Activated CD4-positive, alpha-beta T cell treated with anti-CD3 and anti-CD28 coated beads for 48 hours (primary cell): ENCODE measurements around the gene LRRC72.
"Not testable (repeated sequence)": the region's sequence is repeated elsewhere in the genome, so short reads cannot be mapped to it uniquely, and the experiment has no call there.

Source experiments
- DNase-seq: peaks from one replicate; pipeline ENCODE4 v3.0.0-alpha.2; 2020

LRRC72 gene

DNA sequence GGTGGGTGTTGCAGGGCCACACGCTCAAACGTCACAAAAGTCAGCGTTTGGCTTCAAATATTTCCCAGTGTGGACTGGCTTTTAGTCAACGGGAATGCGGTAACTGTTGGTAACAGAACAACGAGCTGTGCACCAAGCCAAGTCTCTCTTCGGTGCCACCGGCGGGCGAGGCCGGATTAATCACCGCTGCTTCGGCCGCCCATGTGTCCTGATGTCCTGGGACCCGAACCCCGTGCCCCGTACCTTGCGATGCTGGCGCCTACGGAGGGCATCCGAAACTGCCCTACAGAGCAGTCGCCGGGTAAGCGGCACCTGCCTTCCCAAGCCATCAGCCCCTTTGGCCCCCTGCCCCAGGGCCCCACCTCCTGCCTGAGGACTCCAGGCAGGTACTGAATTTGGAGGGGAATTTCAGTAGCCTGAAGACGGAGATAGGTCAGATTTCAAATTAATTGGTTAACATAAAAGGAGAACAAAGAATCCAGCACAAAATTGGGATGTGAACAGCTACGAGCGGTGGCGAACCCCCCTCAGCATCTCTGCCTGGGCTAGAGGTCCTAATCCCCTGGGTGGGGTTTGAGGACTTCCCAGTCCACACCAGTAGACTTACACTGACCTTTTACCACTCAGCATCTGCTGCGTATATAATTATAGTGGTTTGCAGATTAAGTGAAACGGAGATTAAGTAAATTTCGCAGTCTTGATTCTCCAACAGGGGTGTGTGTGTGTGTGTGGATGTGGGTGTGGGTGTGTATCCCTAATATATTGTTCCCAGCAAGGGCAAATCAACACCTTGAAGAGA is at the start of gene LRRC72:
Gene LRRC72 (plus strand): TSS at position 84 of the 799 bp plus-strand sequence. CDS start 128 bp downstream, at position 212.
- DNase-seq, result no peak

DNA sequence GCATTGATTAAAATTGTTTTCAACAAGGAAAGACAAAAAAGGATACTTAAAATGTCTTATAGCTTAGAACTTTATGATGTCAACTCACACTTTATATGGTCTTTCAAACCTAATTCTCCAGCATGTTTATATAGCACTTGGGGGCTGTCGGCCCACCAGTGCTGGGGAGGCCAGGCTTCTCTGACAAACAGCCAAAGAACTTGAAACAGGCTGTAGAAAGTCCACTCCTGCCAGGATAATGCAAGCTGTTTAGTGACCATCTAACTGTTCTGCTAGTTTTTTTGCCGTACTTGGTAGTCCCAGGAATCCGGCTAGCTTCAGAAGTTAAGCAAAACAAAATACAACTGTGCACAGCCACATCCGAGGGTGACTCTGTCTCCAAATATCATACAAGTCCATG is 47.5 kb upstream of the LRRC72 start:
- no peak for DNase-seq

DNA sequence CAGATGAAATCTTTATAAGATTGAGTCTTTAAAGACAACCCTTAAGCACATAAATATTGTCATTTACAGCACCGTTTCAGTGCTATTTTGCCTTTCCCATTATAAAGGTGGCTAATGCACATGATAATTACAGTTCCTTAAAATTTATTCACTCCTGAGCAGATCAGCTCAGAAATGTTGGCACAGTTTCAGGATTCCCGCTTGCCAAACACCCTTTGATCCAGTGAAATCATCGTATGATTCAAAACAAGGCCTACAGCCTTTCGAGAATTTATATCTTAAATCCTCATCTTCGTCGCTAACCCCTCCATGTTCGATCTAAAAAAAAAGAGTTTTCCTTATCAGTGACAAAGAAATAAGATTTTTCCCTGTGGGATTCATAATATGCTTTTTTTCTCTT is 47.0 kb upstream of the LRRC72 start:
- DNase-seq, result no peak

DNA sequence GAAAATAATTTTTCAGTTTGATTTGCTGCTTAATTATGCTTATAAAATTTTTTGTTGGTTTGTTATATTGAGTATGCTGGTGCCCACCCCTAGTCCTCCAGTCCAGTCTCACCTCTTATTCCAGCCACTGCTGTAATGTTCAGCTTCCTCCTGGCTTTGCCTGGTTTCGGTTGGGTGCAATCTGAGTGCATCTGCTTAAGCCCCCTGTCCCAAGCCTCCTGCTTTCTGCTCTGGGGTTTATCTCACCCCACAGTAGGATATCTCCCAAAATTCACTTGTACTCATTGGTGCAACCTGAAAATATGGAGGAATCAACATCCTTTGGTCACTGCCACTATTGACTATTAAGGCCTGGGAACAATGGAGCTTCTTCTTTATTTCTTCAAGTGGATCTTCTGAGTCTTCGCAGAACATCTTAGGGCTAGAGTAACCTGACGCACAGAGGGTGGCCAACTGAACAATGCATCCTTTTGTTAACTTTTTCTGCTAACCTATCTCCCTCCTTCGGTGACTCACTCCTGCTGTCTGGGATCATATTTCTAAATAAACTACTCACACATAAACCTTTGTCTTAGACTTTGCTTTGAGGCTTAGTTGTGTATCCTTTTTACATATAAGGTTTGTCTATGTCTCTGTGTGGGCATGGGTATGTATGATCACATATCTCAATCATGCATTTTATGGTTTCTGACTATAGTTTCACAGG is 42.0 kb upstream of the LRRC72 start:
- no peak for DNase-seq

DNA sequence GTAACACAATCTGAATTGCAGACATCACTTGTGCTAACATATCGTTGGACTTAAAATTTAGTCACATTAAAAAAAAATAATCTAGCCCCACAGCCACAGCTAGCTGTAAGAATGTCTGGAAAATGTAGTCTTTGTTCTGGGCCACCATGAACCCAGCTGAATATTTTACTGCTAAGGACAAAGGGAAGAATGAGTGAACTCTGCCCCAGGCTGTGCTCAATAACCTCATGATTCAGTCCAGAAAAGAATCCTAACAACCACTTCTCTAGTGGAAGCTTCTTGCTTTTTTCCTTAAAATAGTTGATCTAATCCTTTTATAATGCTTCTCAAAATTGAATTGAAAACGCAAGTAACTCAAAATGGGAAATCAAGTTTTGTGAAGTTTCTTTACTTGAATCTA is 35.5 kb upstream of the LRRC72 start:
- no peak for DNase-seq

DNA sequence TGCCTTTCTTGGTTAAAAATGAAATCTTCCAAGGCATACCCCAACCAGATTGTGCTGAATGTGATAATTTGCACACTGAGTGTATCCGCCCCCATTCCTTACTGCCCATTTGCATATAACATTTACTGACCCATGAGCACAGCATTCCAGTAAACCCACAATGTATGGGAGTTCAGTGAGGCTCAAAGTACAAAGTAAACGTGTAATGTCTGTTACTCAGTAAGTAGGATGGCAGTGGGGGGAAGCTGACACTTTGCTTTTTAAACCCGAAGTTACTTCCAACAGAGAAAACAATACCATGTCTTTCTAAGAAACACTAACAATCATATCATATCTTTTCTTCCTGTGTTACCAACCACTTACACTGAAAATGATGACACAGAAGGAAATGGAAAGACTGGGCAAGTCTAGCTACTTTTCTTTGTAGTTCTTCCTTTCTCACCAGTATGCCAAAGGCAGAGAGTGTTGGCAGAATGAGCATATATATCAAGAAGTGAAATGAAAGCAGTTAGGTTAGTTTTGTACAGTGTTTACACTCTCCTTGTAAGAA is 34.0 kb upstream of the LRRC72 start:
- DNase-seq, result no peak

DNA sequence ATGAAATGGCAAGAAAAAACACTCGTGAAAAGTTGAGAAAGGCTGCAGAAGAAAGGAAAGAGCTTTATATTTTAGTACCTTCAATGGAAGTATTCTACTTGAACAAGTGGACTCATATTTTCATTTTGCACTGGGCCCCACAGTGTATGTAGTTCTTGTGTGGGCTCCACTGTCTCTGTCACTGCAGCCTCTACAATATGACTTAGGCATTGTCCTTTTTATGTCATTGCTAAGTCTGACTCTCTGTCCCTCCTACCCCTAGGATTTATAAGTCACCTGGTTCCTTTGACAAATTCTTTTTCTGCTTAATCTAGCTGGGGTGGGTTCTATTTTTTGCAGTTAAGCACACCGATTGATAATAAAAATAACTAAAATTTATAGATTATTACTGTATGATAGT is 33.4 kb upstream of the LRRC72 start:
- no peak for DNase-seq

DNA sequence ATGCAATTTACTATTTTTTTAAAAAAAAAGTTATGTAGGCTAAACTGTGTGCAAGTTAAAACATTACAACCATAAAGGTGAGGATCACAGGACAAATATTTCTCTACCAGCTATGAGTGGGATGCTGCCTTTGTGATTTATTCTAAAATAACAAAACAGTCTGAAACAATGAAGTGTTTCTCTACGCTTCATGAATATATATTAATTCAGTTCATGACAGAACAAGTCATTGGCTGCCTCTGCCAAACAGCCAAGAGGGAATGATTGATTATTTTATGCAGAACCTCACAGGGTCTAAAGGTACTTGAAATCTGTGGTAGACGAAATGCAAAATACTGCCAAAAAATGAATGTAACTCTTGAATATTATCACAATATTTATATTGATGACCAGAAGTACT is 32.1 kb upstream of the LRRC72 start:
- DNase-seq, result no peak

DNA sequence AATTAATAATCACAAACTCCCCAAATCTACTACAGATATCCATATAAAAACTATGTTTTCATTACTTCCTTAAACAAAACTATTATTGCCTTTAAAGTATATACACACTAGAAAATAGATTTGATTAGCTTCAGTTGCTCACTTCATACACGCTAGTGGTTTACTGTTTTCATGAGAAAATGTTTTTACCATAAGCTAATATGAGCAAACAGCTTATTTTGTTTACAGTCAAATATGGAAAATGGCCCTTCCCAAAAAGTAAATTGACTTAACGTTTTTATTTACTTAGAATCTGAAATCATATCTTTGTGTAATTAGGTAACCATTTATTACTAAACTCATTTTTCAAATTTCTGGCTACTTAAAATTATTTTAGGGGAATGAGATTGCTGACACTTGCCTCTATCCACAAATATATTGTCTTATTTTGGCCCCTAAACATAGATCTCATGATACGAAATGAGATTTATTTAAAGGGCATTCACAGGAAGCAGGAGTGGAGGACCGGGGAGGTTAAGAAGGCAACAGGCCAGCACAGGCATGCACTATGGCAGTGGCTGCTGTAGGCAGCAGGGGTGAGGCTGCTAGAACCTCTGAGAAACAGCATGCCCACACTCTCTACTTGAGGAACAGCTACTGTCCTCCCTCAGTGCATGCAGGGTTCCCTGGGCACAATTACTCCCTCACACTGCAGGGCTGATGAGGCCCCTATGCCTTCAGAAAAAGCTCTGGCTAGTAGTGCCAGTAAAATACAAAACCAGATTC is 31.5 kb upstream of the LRRC72 start:
- DNase-seq, result no peak

DNA sequence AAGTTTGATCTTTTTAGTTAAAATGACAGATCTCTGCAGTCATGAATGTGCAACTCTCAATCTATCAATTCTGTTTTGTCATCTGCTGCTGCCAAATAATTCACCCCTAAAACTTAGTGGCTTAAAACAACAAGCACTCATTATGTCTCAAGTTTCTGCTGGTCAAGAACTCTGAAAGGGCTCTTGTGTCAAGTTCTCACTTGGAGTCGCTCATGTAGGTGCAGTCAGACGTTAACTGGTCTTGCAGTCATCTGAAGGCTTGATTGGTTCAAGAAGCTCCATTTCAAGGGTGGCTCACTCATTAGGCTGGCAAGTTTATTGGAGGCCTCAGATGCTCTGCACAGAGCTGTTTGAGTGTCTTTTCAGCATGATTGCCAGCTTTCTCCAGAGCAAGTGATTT is 28.5 kb upstream of the LRRC72 start:
- no peak for DNase-seq

DNA sequence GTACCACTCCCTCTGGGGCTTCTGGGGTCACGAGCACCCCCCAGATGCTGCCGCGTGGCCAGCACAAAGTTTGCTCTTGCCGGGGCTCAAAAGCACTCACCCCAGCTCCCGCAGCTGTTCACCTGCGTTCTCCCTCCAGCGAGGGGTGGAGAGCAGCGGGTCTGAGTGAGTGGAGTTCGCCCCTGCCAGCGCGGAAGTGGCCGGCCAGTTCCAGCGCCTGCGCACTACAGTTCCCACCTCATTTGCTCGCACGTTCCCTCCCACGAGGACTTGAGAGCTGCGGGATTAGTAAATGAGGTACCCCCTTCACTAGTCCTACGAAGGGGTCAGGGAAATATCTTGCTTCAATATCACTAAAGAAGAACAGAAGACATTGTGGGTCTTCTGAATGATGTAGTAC is 24.3 kb upstream of the LRRC72 start:
- DNase-seq, result no peak

DNA sequence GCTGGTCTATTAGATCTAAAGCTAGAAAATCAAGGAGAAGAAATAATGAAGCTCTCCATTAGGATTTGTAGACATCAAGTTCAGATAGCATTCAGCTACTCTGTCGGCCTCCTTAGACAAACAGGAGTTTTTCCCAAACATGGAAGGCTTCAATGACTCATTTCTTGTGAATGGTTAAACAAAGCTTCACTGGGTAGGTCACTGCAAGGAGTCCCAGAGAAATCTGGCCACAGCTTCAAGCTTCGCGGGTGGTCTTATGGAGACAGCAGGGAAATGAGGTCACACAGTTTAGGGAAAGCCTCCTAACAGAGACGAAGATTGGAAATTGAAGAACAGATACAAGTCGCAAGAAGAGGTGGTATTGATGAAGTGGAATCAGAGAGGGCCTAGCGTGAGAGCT is 22.6 kb upstream of the LRRC72 start:
- no peak for DNase-seq

DNA sequence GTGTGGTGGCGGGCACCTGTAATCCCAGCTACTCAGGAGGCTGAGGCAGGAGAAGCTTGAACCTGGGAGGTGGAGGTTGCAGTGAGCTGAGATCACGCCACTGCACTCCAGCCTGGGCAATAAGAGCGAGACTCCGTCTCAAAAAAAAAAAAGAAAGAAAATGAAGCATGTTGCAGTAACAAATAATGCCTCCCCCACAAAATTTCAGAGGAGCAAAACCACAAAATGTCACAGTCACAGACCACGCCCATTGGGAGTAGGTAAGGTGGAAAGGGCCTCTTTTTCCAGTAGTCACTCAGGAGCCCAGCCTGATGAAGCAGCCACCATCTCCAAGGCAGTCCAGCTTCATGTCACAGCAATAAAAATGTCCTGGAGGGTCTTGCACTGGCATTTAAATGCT is 20.2 kb upstream of the LRRC72 start:
- DNase-seq, result not testable (repeated sequence)

DNA sequence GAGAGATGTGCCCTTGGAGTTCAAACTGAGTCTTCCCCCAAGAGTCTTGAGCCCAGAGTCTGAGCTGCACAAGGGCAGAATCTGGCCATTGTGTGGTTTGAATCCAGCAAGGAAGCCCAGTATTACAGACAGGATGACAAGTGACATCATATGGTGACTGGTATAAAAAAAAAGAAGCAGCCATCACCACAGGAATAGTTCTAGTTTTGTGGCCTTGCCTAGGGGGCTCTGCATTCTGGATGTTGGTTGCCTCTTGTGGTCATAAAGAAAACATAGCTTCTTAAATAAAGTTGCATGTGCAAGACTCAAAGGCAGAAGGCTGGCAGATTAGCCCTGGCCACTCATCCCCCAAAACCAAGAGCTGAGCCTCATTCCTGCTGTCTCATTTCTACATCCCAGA is 16.8 kb upstream of the LRRC72 start:
- no peak for DNase-seq

DNA sequence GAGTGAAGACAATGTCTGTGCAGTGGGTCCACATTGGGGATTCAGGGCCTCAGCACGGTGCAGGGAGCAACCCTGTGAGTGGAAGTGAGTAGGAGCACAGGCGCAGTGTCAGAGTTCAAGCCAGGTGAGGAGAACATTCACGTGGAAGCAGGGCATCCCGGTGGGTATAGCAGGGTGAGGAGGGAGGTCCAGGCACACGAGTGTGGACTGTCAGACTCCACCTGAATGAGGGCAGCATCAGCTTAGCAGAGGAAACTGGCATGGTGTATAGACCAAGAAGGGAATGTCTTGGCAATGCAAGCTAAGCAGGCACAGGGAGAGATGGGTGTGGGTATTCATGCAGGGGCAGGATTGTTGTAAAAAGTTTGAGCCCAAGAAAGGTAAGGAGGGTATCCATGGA is 15.3 kb upstream of the LRRC72 start:
- no peak for DNase-seq

DNA sequence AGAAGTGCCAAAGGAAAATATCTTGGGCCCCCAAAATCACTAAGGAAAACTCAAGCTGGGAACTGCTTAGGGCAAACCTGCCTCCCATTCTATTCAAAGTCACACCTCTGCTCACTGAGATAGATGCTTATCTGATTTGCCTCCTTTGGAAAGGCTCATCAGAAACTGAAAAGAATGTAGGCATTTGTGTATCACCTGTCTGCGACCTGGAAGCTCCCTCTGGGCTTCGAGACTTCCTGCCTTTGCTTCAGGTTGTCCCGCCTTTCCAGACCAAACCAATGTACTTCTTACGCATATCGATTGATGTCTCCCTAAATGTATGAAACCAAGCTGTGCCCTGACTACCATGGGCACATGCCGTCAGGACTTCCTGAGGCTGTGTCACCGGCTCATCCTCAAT is 14.5 kb upstream of the LRRC72 start:
- DNase-seq, result no peak

DNA sequence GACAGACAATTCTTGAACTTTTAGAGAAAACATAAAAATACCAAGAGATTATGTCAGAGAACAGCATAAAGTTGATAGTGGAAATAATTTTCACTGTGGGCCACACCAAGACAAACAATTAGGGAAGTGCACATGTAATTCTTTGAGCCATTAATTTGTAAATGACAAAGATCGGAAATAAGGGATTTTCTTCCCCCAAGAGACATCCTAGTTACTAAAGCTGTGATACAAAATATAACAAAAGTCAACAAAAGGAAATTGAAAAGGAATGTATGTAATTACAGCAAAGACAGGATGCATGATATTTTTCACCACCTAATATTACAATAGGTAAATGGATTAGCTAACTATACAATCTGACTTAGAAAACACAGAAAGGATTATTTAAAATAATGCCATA is 12.4 kb upstream of the LRRC72 start:
- no peak for DNase-seq

DNA sequence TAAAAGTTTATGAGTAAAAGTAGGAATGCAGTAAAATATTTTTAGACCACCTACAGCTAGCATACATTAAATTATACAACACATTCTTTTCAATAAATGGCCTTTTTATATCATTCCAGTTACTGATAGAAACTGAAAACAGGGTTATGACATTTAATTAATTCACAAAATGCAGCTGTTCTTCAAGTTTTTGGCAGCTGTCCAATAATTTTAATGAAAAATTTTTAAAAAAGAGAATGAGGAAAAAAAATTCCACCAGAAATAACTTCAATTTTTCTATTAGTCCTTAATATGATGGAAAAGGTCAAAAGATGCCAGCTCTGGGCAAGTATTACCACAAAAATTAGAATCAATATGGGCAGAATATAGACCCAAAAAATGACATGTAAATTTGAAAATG is 11.9 kb upstream of the LRRC72 start:
- no peak for DNase-seq

DNA sequence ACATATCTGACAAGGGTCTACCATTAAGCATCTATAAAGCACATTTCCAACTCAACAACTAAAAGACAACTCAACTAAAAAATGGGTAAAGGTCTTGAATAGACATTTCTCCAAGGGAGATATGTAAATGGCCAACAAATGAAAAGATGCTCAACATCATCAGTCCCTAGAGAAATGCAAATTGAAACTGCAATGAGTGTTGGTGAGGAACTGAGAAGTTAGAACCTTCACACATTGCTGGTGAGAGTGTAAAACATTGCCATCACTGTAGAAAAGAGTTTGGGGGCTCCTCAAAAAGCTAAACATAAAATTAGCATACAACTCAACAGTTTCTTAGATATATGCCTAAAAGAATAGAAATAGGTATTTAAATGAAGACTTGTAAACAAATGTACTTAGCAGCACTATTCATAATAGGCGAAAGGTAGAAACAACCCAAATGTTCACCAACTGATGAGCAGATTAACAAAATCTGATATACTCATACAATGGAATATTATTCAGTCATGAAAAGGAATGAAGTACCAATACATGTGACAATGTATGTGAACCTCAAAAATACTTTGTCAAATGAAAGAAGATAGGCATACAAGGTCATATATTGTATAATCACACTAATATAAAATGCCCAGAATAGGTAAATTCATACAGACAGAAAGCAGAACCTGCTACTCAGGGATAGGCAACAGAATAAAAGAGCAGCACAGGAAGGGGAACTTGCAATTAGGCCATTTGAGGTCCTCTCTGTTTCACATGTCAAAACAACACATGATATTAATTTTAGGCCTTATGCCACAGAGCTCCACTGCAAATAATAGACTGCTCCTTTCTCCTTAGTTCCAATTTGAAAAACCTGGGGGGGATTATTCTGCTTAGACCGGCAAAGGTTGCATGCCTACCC is 10.6 kb upstream of the LRRC72 start:
- DNase-seq, result no peak

DNA sequence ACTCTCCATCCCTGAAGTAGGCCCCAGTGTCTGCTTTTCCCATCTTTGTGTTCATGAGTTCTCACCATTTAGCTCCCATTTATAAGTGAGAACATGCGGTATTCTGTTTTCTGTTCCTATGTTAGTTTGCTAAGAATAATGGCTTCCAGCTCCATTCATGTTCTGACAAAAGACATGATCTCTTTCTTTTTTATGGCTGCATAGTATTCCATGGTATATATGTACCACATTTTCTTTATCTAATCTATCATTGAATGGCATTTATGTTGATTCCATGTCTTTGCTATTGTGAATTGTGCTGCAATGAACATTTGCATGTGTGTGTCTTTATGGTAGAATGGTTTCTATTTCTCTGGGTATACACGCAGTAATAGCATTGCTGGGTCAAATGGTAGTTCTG is 6.6 kb upstream of the LRRC72 start:
- DNase-seq, result not testable (repeated sequence)

DNA sequence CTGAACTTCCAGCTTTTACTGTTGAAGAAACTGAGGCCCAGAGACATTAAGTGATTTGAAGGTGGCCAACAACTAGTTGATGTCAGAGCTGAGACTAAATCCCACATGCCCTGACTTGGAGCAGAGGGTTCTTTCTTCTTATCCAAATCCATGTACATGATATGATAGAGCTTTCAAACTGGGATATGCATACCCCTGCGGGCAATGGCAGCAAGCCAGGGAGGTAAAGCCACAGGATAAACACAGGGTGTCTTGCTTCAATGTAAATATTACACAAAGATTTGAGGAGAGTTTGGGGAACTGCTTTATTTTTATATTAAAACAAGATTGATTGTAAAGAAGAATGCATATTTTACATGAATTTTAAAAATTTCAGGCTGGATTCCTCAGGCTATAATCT is 2.3 kb upstream of the LRRC72 start:
- no peak for DNase-seq

DNA sequence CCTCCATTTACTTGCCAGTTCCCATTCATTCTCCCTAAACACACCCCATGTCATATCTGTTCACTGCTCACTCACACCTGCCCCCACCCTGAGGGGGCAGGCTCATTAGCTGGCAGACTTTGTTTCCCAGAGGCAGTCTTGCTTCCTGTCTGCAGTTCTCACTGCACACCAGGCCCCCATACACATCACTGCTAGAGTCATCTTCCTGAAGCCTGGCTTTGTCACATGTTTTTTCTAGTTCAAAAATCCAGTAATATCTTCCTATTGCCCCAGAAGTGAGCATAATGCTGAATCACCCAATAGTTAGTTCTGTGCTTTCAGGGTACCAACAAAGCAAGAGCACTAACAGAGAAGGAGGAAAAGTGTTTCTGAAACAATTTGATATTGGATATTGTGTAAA is 1.9 kb downstream of the LRRC72 start:
- DNase-seq, result no peak

DNA sequence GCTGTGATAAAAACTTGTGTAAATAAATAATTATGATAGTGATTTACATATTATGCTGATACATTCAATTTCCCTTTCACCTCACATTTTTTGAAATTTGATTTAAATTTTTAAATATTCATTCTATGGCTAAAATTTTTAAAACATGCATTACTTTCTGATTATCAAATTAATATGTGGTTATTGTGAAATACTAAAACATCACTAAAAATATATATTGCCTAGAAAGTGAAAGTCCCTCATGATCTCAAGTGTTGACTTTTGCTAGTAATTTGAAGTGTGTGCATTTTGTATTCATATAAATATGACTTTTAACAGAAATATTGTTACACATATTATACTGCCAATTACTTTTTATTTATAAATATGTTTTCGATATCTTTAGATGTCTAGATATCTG is 3.1 kb downstream of the LRRC72 start:
- DNase-seq, result no peak
